NCI-H1694 (cell line): ENCODE data around the gene THRB.
"Not testable (repeated sequence)": the region's sequence is repeated elsewhere in the genome, so short reads cannot be mapped to it uniquely, and the experiment has no call there.

Experiments used
- DNase-seq: peaks from one replicate; lab custom pipeline; 2025; lab: John Stamatoyannopoulos, UW

Gene THRB

DNA sequence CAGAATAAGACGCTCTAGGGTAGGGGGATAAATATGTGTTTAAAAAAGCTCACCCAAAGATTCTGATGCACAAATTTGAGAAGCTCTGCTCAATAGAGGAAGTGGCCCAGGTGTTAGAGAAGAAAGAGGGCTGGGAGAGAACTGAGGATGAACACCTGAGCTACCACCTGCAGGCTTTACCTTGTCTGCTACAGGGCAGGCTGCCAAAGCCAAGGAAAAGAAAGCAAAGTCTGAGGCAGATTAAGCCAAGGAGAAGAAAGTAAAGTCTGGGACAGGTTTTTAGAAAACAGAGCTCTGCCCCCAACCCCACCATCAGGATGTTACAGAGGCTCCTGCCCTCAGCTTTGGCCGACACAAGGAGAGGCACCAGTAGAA is 92.9 kb downstream of the THRB start:
- no peak for DNase-seq

DNA sequence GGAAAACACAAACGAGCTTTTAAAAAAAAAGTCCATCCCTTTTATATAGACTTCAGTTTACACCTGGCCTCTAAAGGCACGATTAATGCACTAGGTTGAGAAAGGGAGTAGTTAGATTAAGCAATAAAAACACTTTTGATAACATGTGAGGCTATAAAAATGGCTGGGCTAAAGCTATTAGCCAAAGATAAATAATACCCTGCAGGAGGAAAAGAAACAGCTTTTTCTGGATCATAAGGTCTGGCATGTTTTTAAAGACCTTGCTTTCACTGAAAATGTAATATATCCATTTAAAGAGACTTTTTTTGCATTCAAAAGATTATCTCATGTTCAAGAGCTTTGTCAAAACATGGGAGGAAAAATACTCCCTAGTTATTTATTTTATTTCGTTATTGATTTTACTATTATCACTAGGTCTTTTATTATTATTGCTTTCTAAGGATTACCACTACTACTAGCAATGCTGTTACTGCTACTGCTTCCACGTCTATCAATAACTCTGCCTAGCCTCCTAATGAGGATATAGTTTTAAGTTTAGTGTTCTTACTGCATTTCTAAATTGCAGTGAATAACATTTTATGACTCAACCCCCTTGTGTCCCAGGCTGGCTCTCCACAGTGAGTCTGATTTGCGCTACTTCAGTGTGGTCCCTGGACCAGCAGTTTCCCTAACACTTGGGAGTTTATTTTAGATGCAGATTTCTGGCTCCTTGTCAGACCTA is 93.4 kb downstream of the THRB start:
- DNase-seq: no peak

DNA sequence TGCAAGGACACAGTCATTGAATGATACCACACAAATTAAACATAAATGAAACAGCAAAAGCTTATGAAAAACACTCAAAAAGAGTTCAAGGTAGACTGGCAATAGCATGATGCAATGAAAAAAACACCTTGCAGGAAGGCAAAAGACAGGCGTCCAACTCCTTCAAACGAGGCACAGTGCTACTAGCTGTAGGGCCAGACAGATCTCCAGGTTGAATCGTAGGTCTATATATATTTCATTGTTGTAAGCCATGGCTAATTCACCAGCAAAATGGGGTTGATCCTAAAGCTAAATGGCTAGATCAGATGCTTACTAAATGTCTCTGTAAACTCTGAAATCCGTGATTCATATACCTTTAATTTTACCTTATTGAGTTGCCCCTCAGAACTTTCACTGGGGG is 94.2 kb downstream of the THRB start:
- DNase-seq: no peak

DNA sequence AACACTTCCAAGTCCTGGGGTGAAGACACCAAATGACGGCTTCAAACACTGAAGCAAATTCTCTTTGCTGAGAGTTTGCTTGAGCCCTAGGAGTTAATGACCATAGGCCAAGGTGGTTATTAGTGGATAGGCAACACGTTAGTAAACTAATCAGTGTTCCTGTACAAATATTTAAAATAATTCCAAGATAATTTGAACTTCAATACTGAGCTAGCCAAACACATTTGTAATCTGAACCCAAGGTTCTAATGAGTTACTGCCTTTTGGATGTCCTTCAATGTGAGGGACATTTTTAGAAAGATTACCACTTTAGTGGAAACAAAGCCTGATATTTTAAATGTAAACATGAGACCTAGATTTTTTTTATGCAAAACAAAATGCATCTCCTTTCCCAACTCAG is 94.6 kb downstream of the THRB start:
- DNase-seq: no peak

DNA sequence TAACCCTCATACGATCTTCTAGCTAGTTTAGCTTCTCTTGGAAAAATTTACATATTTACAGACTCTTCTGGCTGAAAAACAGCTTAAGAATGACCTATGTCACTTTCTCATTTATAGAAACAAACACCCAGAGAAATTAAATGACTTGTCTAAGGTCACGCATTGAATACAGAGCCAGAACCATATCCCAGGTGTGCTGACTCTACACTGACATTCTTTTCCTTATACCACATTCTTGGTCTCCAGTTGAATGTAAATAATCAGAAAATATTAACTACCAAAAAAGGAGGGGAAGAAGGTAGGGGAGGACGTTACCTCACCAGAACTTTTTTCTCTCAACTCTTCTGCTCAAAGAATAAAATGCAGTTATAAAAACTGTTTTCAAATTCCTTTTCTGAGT is 95.0 kb downstream of the THRB start:
- no peak for DNase-seq

DNA sequence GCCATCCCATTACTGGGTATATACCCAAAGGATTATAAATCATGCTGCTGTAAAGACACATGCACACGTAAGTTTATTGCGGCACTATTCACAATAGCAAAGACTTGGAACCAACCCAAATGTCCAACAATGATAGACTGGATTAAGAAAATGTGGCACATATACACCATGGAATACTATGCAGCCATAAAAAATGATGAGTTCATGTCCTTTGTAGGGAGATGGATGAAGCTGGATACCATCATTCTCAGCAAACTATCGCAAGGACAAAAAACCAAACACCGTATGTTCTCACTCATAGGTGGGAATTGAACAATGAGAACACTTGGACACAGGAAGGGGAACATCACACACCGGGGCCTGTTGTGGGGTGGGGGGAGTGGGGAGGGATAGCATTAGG is 95.9 kb downstream of the THRB start:
- DNase-seq: not testable (repeated sequence)

DNA sequence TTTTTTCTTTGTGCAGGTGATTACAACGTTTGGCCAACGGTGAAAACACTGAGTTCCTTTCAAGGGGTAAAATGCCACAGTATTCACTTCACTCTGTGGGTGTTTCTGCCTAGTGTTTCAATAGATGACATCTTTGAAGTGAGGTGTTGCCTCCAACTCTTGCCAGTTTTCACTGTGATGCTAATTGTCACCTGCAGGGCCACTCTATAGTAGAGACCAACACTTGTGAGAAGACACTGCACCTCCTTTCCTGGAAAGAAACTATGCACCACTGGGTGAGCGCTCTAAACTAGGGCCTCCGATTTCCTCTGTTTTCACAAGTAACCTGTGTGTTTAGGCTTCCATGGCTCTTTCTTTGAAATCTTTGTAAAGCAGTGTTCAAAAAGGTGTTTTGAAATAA is 98.3 kb downstream of the THRB start:
- DNase-seq: no peak

DNA sequence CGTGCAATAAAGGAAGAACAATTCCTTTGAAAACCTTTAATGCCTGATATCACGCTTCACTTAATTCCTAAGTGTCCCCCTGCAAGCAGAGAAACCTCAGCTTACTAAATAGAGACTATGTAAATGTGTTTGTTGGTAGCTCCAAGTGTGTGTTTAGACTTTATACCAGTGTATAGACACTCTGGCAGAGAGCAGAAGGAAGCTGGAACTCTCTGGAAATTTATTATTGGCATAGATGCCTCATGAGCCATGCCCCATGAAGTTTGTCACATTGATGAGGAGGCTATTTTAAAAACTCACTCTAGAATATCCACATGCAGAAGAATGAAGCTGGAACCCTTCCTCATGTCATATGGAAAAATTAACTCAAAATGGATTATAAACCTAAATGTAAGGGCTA is 99.9 kb downstream of the THRB start:
- DNase-seq: no peak

DNA sequence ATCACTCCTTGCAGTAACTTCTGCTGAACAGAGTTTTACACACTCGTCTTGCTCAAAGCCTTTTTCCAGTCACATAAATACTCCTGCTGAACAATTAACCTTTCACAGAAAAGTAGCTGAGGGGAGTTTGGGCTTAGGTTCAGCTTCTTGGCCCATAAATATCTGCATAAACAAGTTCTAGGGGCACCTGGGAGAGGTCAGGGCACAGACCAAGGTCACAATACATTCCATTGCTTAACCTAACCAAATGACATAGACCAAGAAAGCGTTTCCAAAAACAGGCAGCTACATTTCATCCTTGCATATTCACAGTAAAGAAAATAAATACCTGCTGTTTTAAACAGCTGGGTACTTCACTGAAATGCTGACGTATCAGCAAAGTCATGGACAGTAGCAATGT is 101.3 kb downstream of the THRB start:
- no peak for DNase-seq

DNA sequence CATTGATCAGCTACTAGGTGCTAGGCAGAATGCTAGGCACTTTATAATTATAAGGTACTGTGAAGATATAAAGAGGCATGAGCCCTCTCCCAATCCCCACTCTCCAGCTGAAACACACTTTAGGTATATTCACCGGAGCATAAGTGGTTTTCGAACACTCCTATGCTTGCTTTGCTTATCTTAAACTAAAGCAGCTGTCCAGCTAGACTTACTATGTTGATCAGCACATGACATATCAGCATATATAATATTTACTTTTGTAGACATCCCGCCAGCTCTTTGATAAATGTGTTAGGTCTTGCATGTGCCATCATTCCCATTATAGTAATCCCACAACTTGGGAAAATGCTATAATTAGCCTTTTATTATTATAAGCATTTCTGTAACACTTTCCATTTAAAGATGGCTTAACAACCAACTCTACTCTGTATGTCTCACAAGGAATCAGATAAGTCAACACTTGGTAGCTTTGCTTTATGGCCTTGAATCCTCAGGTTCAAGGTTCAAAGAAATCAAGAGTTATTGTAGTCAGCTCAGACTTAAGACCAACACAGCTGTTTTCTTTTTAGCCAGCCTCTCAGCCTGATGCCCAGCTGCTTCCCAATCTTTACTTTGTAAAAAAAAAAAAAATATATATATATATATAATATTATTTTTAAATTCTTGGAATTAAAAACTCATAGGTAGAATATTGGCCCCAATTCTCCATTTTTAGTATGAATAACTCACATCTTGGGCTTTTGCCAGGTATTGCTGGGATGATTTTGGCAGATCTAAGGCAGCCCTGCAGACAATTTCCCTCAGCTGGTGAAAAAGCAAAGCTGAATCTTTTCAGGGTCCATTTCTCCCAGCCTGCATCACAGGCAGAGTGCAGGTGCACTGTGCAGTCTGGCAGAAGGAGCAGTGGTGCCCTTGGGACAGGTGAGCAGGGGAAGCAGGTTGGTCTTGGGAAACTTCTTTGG is 104.2 kb downstream of the THRB start:
- no peak for DNase-seq

DNA sequence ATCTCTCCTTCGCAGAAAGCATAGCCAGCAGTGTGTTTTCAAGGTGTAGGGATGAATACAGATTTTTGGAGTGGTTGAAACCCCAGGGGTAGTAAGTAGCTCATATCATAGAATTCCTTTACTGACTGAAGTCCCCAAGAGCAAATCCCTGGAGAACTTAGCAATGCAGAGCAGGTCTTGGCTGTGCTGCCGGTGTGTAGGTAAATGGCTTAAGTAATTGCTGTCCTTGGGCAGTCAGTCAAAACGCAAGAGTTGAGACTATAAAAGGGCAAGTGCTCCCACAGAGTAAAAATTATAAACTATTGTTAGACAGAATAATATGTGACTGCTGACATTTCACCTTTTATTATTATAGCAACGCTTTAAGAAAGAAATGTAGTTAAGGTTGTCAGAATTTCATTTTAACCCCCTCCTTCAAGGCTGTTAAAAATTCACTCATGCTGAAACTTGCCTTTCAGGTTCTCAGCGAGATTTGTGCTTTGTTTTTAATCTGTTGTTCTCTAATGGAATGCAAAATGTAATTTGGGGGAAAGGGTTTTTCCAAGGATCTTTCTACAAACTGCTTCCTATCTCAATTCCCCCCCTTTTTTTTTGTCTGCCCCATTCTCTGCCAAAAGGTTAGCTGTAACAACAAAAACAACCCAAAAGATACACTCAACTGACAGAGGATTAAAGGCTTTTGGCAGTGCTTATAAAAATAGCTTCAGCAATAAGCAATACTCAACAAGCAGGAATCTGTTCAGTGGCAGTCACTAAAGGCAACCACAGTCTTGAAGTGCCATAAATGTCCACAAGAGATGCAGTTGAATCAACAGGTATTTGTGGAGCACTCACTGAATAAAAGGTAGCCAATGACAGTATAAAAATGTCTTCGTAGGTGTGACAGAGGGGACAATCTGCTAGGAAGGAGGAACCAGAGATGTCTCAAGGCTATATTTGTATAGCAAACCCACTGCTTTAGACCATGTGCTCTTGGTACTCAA is 105.3 kb downstream of the THRB start:
- DNase-seq: no peak

DNA sequence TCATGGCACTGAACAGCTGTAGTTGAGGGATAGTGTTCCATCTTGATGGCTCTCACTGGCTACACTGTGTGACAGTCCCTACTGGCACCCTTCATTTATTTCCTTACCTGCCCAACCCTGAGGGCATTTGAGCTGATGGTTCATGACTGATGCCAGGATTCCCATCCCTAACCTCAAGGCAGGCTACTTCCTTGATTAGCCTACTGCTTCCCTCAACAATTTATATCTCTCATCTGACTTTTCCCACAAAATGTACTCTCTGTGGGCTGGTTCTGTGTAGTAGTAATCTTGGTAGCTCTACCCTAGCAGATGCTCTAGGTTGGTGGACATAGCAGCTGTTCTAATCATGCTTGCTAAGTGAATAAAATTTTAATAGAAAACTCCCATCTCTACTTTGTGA is 106.0 kb downstream of the THRB start:
- no peak for DNase-seq

DNA sequence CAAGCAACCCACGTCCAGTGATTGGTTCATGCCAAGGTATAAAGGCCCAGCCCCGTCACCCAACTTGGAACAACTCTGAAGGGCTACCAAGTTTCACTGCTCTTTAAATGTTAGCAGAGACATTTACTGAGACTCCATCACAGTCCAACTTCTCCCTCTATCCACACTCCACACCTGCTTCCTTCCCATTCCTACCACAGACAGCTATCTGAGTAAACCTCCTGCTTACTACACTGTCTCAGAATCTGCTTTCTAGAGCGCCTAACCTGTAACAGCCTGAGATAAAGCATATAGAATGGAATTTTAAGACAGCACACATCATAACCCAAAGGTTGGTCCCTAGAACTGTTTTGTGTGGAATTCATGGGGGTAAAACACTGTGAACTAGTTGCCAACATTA is 106.5 kb downstream of the THRB start:
- DNase-seq: no peak

DNA sequence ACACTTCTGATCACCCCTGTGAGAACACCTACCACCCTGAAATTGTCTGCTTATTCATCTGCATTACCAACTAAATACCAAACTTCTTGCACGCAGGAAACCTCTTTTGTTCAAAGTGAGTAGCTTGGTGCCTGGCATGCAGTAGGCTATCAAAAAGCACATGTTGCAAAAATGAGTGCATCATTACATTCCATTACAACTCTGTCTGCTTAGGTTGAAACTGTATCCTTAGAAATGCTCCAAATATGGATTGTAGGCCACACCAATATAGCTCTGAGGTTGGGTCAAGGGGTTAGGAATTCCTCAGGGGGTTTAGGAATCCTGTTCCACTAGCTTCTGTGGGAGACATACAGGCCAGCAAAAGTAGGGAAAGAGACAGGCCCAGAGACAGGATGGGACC is 107.2 kb downstream of the THRB start:
- no peak for DNase-seq

DNA sequence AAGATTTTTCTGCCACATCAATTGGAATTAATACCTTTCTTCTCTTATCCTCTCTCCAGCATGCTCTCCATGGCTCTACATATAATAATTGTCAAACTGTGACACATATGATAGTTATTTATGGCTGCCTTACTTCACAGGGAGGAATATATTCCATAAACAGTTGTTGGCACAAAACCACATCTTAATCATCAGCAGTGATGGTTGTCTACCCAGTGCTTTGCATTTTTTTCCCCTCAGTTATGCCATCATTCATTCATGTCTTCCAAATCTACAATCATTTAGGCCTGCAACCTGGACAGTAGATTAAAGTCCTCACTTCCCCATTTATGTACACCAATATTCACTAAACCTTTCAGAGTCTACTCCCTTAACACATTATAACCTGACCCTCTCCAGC is 107.7 kb downstream of the THRB start:
- DNase-seq: no peak

DNA sequence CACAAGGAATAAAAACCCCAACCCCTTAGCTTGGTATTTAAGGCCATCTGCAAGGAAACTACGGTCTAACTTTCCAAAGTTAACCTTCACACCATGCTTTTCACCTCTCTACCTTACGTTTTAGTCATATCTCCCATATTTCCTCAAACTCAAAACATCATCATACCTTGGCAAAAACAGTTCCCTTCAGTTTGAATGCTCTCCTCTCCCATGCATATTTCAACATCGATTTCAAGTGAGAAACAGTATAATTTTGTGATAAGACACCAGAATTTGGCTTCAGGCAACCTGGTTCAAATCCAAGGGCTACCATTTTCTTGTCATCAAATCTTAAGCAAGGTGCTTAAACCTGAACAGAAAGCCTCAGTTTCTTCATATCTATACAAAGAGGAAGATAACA is 108.2 kb downstream of the THRB start:
- no peak for DNase-seq

DNA sequence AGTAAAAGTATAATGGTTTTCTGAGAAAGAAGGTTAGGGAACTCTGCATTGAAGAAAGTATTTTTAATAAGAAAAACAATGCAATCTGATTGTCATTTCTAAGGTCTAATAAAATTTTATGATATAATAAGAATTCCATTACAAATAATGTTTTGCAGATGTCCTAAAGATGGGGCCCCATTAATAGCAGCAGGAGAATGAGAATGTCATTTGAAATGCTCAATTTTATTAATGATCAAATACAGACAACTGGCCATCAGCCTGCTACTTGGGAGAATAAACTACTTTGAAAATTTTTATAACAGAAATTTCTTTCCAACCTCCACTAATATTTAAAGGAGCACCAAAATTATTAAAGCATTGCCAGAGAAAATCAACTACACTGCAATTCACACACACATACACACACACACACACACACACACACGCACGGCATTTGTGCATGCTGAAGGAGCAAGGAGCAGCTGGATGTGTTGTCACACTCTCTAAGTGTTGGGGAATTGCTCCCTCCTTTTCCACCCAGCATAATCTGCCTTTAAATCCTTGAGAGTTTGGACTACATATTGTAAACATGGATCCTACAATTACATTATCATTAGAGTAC is 109.5 kb downstream of the THRB start:
- DNase-seq: no peak

DNA sequence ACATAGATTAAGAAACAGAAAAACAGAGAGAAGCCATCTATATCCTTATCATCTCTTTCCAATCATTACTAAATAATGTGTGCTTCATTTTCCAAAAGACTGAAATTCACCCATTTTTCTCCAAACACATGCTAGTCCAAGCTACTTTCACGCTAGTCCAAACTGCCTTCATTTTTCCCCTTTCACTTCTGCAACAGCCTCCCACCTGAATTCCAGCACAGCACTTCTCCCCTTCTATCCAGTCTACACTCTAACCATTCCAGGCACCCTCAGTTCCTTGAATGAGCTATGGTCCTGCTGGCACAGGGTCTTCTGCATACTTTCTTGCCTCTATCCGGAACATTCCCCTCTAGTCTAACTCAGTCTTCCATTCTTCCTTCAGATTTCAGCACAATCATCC is 112.0 kb downstream of the THRB start:
- no peak for DNase-seq

DNA sequence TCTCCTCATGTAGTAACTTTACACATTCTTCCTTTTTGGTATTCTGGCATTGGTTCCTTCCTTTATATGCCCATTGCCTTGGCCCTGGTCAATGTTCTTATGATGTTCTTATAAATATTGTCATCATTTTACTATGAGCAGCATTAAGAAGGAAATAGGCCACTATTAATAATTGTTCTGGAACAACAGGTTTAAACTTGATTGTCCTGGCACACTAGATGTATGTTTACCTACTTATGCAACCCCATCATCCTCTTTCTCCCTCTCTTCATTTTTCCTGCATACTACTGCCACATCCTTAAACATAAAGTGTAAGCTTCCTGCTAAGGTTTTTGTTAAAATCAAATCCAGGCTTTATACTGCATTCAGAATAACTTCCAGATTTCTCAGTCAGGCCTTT is 114.7 kb downstream of the THRB start:
- no peak for DNase-seq

DNA sequence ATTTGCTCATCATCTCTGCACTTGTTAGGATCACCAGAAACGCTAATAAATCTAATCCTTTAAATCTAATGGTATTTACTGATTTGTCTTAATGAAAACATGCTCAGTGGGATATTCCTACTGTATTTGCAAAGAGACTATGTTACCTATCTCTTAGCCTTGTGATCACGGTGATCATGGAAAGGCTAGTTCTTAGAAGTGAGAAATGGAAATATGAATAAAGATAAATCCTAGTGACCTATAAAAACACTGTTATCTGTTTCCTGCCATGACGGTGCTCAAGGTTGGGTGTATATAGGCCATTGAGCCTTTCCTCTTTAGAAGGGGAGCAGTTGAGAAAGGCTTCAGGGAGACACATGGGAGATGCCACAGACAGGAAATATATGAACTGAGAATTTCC is 116.3 kb downstream of the THRB start:
- no peak for DNase-seq

DNA sequence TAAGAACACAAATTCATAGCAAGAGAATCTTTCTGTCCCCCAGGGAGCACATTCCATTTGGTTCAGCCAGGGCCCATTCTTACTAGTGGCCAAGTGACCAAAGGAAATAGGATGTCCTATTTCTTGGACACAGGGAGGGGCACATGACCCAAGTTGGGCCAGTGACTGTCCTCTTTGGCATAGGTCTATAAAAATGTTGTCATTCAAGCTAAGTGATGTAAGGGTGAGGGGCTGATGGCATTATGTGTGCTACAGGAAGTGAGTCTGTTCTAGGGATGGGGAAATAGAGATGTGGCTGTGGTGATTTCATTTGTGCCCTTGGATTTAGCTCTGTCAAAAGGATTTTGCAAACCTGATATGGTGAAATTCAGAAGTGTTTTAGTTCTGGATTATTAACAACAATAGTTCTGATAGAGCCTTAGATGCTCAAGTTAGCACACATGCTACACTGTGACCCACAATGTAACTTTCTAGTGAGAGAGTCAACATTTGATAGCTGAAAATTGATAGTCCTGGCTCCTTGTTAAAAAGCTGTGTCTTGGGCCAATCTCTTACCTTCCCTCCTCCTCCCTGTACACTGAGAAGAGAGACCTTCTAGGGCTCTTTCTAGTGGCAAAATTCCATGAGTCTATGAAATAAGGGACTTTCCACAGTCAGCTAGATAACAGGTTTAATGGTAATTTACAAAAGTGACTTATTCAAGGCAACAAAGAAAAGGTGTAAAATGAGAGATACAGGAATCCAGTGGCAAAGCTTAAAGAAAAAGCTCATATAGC is 117.2 kb downstream of the THRB start:
- no peak for DNase-seq
